ENCODE results near the gene ERBIN.
A peak's percentile ranks its signal among the peaks of the same experiment; 100 is the strongest.
"Not testable (repeated sequence)": the region's sequence is repeated elsewhere in the genome, so short reads cannot be mapped to it uniquely, and the experiment has no call there.

ERBIN gene

DNA sequence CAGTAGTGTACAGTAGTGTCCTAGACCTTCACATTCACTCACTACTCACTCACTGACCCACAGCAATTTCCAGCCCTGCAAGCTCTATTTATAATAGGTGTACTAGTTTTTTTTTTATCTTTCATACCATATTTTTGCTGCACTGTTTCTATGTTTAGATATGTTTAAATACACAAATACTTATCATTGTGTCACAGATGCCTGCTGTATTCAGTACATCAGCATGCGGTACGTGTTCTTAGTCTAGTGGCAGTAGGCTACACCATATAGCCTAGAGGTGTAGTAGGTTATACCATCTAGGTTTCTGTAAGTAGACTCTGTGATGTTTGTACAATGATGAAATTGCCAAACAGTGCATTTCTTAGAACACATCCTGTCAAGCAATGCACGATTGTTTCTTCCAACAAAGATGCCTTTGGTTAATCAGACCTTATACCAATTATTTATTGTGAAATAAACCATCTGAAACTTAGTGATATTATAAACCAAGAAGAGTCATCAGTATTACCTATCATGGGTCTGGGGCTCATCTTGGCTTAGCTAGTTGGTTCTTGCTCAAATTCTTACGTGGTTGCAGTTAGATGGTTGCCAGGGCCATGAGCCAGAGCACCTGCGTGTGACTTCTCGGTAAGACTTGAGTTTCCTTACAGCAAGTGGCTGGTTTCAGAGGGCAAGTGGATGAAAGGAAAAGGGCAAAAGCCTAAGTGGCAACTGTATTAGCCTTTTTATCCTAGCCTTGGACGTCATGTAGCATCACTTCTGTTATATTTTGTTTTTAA lies 41.1 kb downstream of the ERBIN start:
- TF ChIP-seq Cebpa-rat (IDR thresholded peaks at IDR 0.05) = 0 out of 22 replicates have a peak, but pooled peaks of 1 of the 11 experiments have one; percentile 41
- Histone ChIP-seq H3K9ac (no peak overlapping the region), H3K36me3 (peaks cover 36 to 81% (median 62%) of the 10 kb centered on the region in 11 experiments; a peak in 21 of 22 replicates), H3K4me3 (no peak overlapping the region), H3K4me1 (peaks cover 4 to 26% (median 20%) of the 10 kb centered on the region in 10 experiments; a peak in 19 of 20 replicates), H3K4me2 (no peak overlapping the region), H3K27me3 (no peaks in the 10 kb centered on the region), H3K9me3 (replicated peaks in 1 of 11) (peaks cover under 1 to 56% (median 47%) of the 10 kb centered on the region in 11 experiments; a peak in 20 of 22 replicates), H4K20me1 (peaks cover 34 to 100% (median 65%) of the 10 kb centered on the region in 11 experiments; a peak in 20 of 22 replicates), H3K27ac (no peak overlapping the region)

DNA sequence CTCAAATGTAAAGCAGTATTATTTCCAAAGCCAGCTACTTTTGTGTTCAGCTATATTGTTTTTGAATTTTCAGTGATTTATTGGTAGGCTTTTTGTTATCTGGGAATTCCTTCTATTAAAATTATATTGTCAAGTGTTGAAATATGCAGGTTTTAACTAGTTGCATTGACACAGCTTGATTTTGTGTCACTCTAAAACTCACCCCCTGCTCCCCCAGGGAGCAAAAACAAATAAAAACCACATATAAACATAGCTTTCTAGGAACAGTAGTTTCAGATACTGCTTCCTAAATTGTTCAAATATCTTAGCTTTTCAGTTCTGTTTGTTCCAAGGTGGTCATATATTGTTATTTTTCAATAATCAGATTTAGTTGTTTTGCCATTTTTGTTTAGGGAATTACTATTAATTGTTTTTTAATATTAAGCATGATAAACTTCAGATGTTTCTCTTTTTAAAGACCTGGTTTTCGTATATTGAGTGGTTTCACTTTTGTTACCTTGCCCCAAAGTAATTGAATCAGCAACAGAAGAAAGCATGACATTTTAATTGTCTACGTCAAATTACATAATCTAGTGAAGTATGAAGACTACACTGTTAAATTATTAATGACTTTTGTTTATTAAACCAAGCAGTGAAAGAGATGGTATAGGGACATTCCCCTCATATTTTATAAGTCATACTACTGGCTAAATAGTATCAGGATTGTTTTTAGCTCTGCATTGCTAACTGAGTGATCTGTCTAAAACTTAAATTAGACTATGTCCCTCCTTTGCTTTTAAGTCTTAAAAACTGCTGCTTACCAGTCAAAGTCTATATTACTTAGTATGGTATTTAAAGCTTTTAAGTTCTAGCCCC lies 43.4 kb downstream of the ERBIN start:
- no peak overlapping the region for H3K27ac ChIP-seq
- no peak overlapping the region for H3K9ac ChIP-seq
- no peaks in the 10 kb centered on the region for H3K27me3 ChIP-seq
- H4K20me1 ChIP-seq = peaks cover 34 to 100% (median 68%) of the 10 kb centered on the region in 11 experiments; a peak in 20 of 22 replicates
- H3K9me3 ChIP-seq (replicated peaks in 1 of 11) = peaks cover 15 to 61% (median 55%) of the 10 kb centered on the region in 11 experiments; a peak in 21 of 22 replicates
- peaks cover 46 to 91% (median 72%) of the 10 kb centered on the region in 11 experiments; a peak in 21 of 22 replicates for H3K36me3 ChIP-seq
- TF ChIP-seq Cebpa-rat (IDR thresholded peaks at IDR 0.05) = no peak
- peak overlapping the region in 9 of 11 experiments; percentile 7 to 52 (median 28); a peak in 11 of 22 replicates for H3K4me2 ChIP-seq
- H3K4me3 ChIP-seq = no peak overlapping the region
- peaks cover 4 to 26% (median 20%) of the 10 kb centered on the region in 10 experiments; a peak in 19 of 20 replicates for H3K4me1 ChIP-seq

DNA sequence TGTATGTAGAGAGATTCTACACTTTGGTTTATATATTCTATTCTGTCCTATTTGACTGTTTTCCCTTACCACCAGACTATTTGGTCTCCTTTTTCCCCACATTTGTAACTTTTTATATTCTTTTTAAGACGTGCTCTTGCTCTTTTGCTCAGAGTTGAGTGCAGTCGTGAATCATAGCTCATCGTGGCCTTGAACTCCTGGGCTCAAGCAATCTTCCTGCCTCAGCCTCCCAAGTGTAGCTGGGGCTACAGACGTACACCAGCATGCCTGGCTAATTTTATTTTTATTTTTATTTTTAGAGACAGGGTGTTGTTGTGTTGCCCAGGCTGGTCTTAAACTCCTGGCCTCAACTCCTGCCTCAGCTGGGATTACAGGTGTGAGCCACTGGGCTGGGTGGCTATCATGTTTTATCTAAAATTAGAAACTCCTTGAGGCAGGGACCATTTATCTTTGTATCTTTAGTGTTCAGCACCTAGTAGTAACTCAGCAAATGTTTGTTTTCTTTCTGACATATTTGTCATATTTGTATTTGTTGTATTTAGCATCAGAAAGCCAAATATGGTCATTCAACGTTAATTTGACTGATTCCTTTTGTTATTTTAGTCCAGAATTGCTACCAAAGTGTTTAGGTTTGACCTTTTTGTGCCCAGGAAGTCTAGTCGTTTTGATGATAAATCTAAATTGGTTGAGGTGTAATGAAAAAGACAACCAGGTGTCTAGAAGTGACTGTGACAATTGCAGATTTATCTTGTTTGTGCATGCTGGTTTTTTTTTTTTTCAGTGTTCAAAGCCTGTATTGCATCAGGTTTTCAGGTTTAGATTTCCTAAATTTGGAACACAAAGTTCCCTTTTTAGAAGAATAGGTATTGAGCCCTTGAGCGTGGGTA lies 44.3 kb downstream of the ERBIN start:
- Histone ChIP-seq H3K9ac (no peak overlapping the region), H3K27me3 (no peaks in the 10 kb centered on the region), H3K4me3 (no peak overlapping the region), H3K4me2 (no peak overlapping the region), H3K9me3 (replicated peaks in 1 of 11) (peaks cover 21 to 61% (median 55%) of the 10 kb centered on the region in 11 experiments), H3K27ac (no peak overlapping the region), H3K36me3 (peaks cover 52 to 91% (median 72%) of the 10 kb centered on the region in 11 experiments), H4K20me1 (peaks cover 34 to 100% (median 66%) of the 10 kb centered on the region in 11 experiments; a peak in 20 of 22 replicates), H3K4me1 (peaks cover 4 to 23% (median 20%) of the 10 kb centered on the region in 10 experiments; a peak in 19 of 20 replicates)
- no peak for TF ChIP-seq Cebpa-rat (IDR thresholded peaks at IDR 0.05)

DNA sequence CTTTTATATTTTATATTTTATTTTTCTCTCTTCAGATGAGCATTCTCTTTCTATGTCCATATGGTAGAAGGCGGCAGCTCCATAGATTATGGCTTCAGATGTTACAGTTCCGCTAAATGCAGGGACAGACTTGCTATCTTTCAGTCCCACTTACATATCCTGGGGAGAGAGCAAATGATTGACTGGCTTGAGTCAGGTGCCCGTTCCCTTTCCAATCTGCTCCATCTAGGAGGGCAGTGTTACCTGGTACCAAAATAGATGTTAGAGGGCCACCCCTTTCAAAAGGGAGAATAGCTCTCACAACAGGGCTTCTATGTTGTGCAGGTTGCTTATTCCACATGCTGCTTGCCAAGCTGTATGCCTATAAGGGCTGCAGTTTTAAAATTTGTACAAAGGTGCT lies 45.3 kb downstream of the ERBIN start:
- Histone ChIP-seq H3K27ac (no peak overlapping the region), H4K20me1 (peaks cover 31 to 97% (median 60%) of the 10 kb centered on the region in 11 experiments; a peak in 20 of 22 replicates), H3K4me1 (peaks cover 4 to 23% (median 20%) of the 10 kb centered on the region in 10 experiments; a peak in 19 of 20 replicates), H3K9me3 (replicated peaks in 1 of 11) (peaks cover 27 to 63% (median 57%) of the 10 kb centered on the region in 11 experiments), H3K4me2 (no peak overlapping the region), H3K9ac (no peak overlapping the region), H3K36me3 (peaks cover 50 to 90% (median 71%) of the 10 kb centered on the region in 11 experiments), H3K4me3 (no peak overlapping the region), H3K27me3 (no peaks in the 10 kb centered on the region)
- no peak for TF ChIP-seq Cebpa-rat (IDR thresholded peaks at IDR 0.05)

DNA sequence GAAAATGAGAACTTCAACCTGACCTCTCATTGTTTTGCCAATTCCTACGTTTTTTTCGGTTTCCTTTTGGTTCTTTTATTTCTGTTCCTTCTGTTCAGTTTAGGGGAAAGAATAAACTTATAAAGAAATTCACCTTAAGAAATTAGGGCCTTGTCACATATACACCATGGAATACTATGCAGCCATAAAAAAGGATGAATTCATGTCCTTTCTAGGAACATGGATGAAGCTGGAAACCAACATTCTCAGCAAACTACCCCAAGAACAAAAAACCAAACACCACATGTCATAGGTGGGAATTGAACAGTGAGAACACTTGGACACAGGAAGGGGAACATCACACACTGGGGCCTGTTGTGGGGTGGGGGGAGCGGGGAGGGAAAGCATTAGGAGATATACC lies 46.5 kb downstream of the ERBIN start:
- not testable (repeated sequence) for H3K4me2 ChIP-seq, H3K4me3 ChIP-seq, H3K9ac ChIP-seq, H3K27ac ChIP-seq, H3K27me3 ChIP-seq
- H3K9me3 ChIP-seq (replicated peaks in 1 of 11) = peaks cover 27 to 69% (median 60%) of the 10 kb centered on the region in 11 experiments
- H3K36me3 ChIP-seq = peaks cover 40 to 82% (median 61%) of the 10 kb centered on the region in 11 experiments
- H4K20me1 ChIP-seq = peaks cover 23 to 88% (median 47%) of the 10 kb centered on the region in 11 experiments; a peak in 20 of 22 replicates
- H3K4me1 ChIP-seq = peaks cover 4 to 22% (median 18%) of the 10 kb centered on the region in 10 experiments; a peak in 19 of 20 replicates

DNA sequence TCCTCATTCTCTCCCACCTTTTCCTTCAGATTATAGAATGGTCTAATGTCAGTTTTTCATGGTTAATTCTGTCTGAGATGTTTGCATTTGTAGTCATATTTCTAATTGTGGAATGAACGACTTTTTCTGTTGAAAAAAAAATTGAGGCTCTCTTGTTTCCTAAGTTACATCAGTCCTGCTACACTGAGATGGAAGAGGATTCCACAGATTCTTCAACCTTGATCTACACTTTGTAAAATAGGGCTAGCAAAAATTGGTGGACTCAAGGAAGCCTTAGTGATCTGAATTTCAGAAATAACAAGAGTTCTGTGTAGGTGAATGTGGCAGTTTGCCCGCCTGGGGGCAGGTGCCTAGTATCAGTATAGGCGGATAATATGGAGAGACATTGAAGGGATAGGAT lies 51.9 kb downstream of the ERBIN start:
- peaks cover 31 to 80% (median 65%) of the 10 kb centered on the region in 11 experiments for H3K36me3 ChIP-seq
- H3K4me3 ChIP-seq = no peak overlapping the region
- peaks cover 0 to 88% (median 17%) of the 10 kb centered on the region in 11 experiments; a peak in 13 of 22 replicates for H4K20me1 ChIP-seq

DNA sequence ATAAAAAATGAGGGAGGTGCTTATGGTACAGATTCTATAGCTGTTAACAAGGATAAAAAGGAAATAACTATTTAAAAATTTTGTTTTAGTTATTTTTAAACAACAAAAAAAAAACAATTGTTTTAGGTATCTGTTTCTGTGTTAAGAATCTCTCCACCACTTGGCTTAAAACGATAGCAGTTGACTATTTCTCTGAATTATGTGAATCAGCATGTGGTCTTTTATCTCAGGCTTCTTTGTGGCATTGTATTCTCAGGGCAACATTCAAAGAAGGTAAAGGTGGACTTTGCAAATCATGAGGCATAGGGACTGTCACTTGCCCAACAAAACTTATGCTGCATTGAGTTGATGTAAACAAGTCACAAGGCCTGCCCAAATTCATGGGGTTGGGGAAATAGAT lies 55.2 kb downstream of the ERBIN start:
- no peak overlapping the region for H3K4me3 ChIP-seq
- H4K20me1 ChIP-seq = peaks cover 16 to 89% (median 42%) of the 10 kb centered on the region in 11 experiments; a peak in 20 of 22 replicates
- no peak overlapping the region for H3K9ac ChIP-seq
- H3K4me2 ChIP-seq = no peak overlapping the region
- peaks cover 24 to 67% (median 50%) of the 10 kb centered on the region in 11 experiments for H3K36me3 ChIP-seq
- TF ChIP-seq Cebpa-rat (IDR thresholded peaks at IDR 0.05) = no peak
- H3K27me3 ChIP-seq = no peaks in the 10 kb centered on the region
- H3K9me3 ChIP-seq (replicated peaks in 1 of 11) = peaks cover 0 to 54% (median 33%) of the 10 kb centered on the region in 11 experiments; a peak in 19 of 22 replicates
- H3K27ac ChIP-seq = no peak overlapping the region
- H3K4me1 ChIP-seq = peaks cover 0 to 38% (median 2%) of the 10 kb centered on the region in 10 experiments; a peak in 5 of 20 replicates

More for the DNA sequence above, 51.9 kb downstream of the ERBIN start:
- no peak for TF ChIP-seq Cebpa-rat (IDR thresholded peaks at IDR 0.05)
- peaks cover 22 to 75% (median 59%) of the 10 kb centered on the region in 11 experiments; a peak in 21 of 22 replicates for H3K9me3 ChIP-seq (replicated peaks in 1 of 11)
- no peak overlapping the region for H3K9ac ChIP-seq
- H3K27ac ChIP-seq = no peak overlapping the region
- no peak overlapping the region for H3K4me2 ChIP-seq
- no peaks in the 10 kb centered on the region for H3K27me3 ChIP-seq
- H3K4me1 ChIP-seq = peaks cover 0 to 6% (median 0%) of the 10 kb centered on the region in 10 experiments; a peak in 1 of 20 replicates
